ENCODE results near the gene FHIT.

DNA sequence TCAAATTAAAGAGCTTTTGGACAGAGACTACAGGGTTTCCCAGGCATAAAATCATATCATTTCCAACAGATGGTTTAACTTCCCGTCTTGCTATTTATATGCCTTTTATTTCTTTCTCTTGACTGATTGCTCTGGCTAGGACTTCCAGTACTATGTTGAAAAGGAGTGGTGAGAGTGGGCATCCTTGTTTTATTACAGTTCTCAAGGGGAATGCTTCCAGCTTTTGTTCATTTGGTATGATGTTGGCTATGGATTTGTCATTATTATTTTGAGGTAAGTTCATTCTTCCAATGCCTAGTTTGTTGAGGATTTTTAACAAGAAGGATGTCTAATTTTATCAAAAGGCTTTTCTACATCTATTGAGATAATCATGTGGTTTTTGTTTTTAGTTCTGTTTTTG, 1304.9 kb downstream of the FHIT start:
- TF ChIP-seq POLR2AphosphoS5 (IDR thresholded peaks at IDR 0.05; ENCODE audit: low read depth, low read length) (no peak), SIN3A (IDR thresholded peaks at IDR 0.05; ENCODE audit: borderline replicate concordance, insufficient read depth, low read length) (no peak)
- TF ChIP-seq, protein P1, sequence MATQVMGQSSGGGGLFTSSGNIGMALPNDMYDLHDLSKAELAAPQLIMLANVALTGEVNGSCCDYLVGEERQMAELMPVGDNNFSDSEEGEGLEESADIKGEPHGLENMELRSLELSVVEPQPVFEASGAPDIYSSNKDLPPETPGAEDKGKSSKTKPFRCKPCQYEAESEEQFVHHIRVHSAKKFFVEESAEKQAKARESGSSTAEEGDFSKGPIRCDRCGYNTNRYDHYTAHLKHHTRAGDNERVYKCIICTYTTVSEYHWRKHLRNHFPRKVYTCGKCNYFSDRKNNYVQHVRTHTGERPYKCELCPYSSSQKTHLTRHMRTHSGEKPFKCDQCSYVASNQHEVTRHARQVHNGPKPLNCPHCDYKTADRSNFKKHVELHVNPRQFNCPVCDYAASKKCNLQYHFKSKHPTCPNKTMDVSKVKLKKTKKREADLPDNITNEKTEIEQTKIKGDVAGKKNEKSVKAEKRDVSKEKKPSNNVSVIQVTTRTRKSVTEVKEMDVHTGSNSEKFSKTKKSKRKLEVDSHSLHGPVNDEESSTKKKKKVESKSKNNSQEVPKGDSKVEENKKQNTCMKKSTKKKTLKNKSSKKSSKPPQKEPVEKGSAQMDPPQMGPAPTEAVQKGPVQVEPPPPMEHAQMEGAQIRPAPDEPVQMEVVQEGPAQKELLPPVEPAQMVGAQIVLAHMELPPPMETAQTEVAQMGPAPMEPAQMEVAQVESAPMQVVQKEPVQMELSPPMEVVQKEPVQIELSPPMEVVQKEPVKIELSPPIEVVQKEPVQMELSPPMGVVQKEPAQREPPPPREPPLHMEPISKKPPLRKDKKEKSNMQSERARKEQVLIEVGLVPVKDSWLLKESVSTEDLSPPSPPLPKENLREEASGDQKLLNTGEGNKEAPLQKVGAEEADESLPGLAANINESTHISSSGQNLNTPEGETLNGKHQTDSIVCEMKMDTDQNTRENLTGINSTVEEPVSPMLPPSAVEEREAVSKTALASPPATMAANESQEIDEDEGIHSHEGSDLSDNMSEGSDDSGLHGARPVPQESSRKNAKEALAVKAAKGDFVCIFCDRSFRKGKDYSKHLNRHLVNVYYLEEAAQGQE (IDR thresholded peaks at IDR 0.05; ENCODE audit: insufficient read depth in 1 of 2, low read depth in 2 of 2, low read length in 2 of 2) = no peak
